Body of pancreas (tissue), 4 donors: ENCODE data around the gene KIF25. TPM values are rescaled to one million over a fixed set of nuclear protein-coding genes. Genes with fewer than 3 reads are reported as not detected.

Experiments
- ATAC-seq: fragments of 150-250 bp; one replicate; pipeline ENCODE4 v1.9.1; 2016
- DNase-seq, 4 donors: peaks; one replicate each; pipeline ENCODE4 v3.0.0-alpha.2; 2019
- H3K27ac ChIP-seq, 4 donors: fragments of 200-600 bp; sonication (generic); 1 replicate in 3 of 4; 2 replicates in 1 of 4; pipeline versions ENCODE4 v1.5.1 to v1.6.1; 2016 to 2019; ENCODE audit warnings: mild to moderate bottlenecking in 1 of 4, mixed read lengths in 1 of 4, moderate library complexity in 1 of 4
- H3K27me3 ChIP-seq, 2 donors: fragments of 200-600 bp; sonication (generic); one replicate each; pipeline ENCODE4 v1.6.0; 2016; ENCODE audit warnings: mild to moderate bottlenecking in 1 of 2
- H3K36me3 ChIP-seq, 2 donors: fragments of 200-600 bp; sonication (generic); replicated peaks in 1 of 2; 2 replicates each; pipeline ENCODE4 v1.5.1; 2016; ENCODE audit warnings: low read depth in 2 of 2; ENCODE audit not compliant: insufficient read depth in 1 of 2
- H3K4me1 ChIP-seq: fragments of 200-600 bp; sonication (generic); one replicate; pipeline ENCODE4 v1.6.0; 2016
- H3K4me3 ChIP-seq, 2 donors: fragments of 200-600 bp; sonication (generic); 1 replicate in 1 of 2; 2 replicates in 1 of 2; pipeline ENCODE4 v1.5.1; 2016 to 2019
- H3K9me3 ChIP-seq, 3 donors: fragments of 200-600 bp; sonication (generic); 1 replicate in 2 of 3; 2 replicates in 1 of 3; pipeline ENCODE4 v1.5.1; 2016
- POLR2A ChIP-seq, 3 donors: fragments of 450-650 bp; IDR thresholded peaks; one replicate each; pipeline ENCODE4 v1.6.1; 2016; ENCODE audit warnings: antibody characterized with exemption in 3 of 3, mild to moderate bottlenecking in 2 of 3
- WGBS, 2 donors: methylation state at CpG; one replicate each; pipeline ENCODE4 v1.1.5; 2017; 5-methylcytosine and 5-hydroxymethylcytosine counted together
- intact Hi-C: fragments of 100-400 bp; cut with DNase I; formaldehyde crosslinking; loops from one replicate; pipeline ENCODE4 v1.15.1; 2023
- total RNA-seq, 2 donors: library from RNA; depleted of rRNA; stranded (reverse); fragments of >200 nt; gene quantifications; one replicate each; pipeline ENCODE4 v1.1.0, GENCODE V29; 2016
- TF ChIP-seq, protein P1 (sequence below), 7 experiments: fragments of 450-650 bp in 4 of 7; fragments of 200-600 bp in 3 of 7; sonication (generic) in 3 of 7; IDR thresholded peaks; one replicate each; pipeline ENCODE4 v1.5.1; 2016 to 2019; ENCODE audit warnings: antibody characterized with exemption in 7 of 7

Gene KIF25
- total RNA-seq, 2 donors from 2014 or later, result 1.8 TPM; not detected in 1

DNA sequence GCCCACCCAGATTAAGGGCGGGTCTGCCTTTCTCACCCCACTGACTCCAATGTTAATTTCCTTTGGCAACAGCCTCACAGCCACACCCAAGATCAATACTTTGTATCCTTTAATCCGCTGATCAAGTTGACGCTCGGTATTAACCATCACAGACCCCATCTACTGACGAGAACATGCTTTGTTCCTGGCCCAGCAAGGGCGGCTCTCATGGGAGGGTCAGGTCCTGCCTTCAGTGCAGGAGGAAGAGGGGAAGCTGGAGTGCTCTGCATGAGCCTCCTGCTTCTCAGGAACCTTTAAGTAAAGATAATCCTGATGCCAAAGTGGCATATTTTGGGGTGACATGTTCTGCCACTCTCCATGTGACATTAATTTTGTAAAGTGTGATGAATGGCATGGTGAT, 8.3 kb downstream of the KIF25 start:
- Histone ChIP-seq H3K4me3 (no peak overlapping the region), H3K27ac (no peak overlapping the region), H3K27me3 (no peaks in the 10 kb centered on the region), H3K4me1 (no peaks in the 10 kb centered on the region), H3K9me3 (peaks cover 0 to 3% (median 0%) of the 10 kb centered on the region in 3 donors), H3K36me3 (no peaks in the 10 kb centered on the region)
- intact Hi-C loops, result no loop called here
- TF ChIP-seq, protein P1, sequence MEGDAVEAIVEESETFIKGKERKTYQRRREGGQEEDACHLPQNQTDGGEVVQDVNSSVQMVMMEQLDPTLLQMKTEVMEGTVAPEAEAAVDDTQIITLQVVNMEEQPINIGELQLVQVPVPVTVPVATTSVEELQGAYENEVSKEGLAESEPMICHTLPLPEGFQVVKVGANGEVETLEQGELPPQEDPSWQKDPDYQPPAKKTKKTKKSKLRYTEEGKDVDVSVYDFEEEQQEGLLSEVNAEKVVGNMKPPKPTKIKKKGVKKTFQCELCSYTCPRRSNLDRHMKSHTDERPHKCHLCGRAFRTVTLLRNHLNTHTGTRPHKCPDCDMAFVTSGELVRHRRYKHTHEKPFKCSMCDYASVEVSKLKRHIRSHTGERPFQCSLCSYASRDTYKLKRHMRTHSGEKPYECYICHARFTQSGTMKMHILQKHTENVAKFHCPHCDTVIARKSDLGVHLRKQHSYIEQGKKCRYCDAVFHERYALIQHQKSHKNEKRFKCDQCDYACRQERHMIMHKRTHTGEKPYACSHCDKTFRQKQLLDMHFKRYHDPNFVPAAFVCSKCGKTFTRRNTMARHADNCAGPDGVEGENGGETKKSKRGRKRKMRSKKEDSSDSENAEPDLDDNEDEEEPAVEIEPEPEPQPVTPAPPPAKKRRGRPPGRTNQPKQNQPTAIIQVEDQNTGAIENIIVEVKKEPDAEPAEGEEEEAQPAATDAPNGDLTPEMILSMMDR (IDR thresholded peaks at IDR 0.05), result no peak
- no peak for TF ChIP-seq POLR2A (IDR thresholded peaks at IDR 0.05)
- ATAC-seq (no peak), DNase-seq (no peak)
- 87% methylated on average over 6 of the region's 6 CpGs for WGBS, 2 donors

DNA sequence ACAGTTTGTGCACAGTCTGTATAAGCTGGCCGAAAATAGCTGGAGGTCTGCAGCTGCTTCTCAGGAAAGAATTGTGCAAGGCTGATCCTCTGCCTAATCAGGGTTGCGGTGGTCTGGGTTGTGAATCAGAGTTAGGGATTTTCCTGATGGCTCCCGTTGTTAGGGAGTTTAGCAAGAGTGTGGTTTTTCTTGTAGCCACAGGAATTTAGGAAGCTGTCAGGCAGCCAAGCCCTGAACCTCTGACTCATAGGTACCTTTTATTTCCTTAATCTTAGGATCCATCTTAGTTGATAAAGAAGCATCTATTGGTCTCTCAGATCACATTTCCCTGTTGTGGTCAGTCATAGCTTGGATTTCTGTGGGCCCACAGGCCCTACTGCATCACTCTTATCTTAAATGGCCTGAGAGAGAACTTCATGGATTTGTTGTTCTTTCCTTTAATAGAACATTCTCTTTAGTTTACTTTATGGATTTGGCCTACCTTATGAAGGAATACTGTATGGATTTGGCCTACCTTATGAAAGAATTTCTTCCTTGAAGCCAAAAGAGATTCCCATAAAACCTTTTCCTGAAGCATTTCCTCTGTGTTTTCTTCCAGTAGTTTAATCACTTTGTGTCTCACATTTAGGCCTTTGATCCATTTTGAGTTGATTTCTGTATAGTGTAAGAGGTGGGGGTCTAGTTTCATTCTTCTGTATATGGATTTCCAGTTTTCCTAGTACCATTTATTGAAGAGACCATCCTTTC, 10.3 kb downstream of the KIF25 start:
- intact Hi-C loops, result no loop called here
- H3K27me3 ChIP-seq, result no peaks in the 10 kb centered on the region
- 53% methylated on average over 3 of the region's 3 CpGs for WGBS, 2 donors
- ATAC-seq (peak; percentile 81), DNase-seq (peak; percentile 26 to 65 (median 43))
- no peak for TF ChIP-seq POLR2A (IDR thresholded peaks at IDR 0.05)
- TF ChIP-seq, protein P1 (IDR thresholded peaks at IDR 0.05), result no peak
- H3K27ac ChIP-seq, result peak overlapping the region in 2 of 4 donors; percentile 3 to 53
- peaks cover 0 to 5% (median 0%) of the 10 kb centered on the region in 3 donors for H3K9me3 ChIP-seq
- H3K4me3 ChIP-seq, result no peak overlapping the region
- H3K36me3 ChIP-seq, result no peaks in the 10 kb centered on the region
- H3K4me1 ChIP-seq, result no peaks in the 10 kb centered on the region

- intact Hi-C loops, result no loop called here
- Histone ChIP-seq H3K27me3 (no peaks in the 10 kb centered on the region), H3K27ac (no peak overlapping the region), H3K36me3 (no peaks in the 10 kb centered on the region), H3K4me3 (no peak overlapping the region), H3K9me3 (peaks cover 0 to 5% (median 0%) of the 10 kb centered on the region in 3 donors), H3K4me1 (no peaks in the 10 kb centered on the region)
- WGBS, 2 donors, result 79 to 80% methylated on average over 3 of the region's 3 CpGs
- ATAC-seq, result no peak
- no peak for DNase-seq
- TF ChIP-seq, protein P1 (IDR thresholded peaks at IDR 0.05), result no peak
- TF ChIP-seq POLR2A (IDR thresholded peaks at IDR 0.05), result no peak
Observed at GRCh38 chr6:168009331-168009730, 11.9 kb downstream of the KIF25 start.

- H3K27ac ChIP-seq, result no peak overlapping the region
- no peaks in the 10 kb centered on the region for H3K4me1 ChIP-seq
- no peak for TF ChIP-seq POLR2A (IDR thresholded peaks at IDR 0.05)
- TF ChIP-seq, protein P1 (IDR thresholded peaks at IDR 0.05), result no peak
- no peak for DNase-seq
- WGBS, 2 donors, result 79% methylated on average over 1 of the region's 1 CpG
- intact Hi-C loops, result no loop called here
- H3K27me3 ChIP-seq, result no peaks in the 10 kb centered on the region
- peaks cover 0 to 5% (median 0%) of the 10 kb centered on the region in 3 donors for H3K9me3 ChIP-seq
- ATAC-seq, result no peak
- H3K4me3 ChIP-seq, result no peak overlapping the region
- H3K36me3 ChIP-seq, result no peaks in the 10 kb centered on the region
Observed at GRCh38 chr6:168011291-168011690, 13.8 kb downstream of the KIF25 start.
